ENCODE results near the gene RYR3. TPM values are rescaled to one million over a fixed set of nuclear protein-coding genes. Genes with fewer than 3 reads are reported as not detected.

RYR3 gene
- total RNA-seq, 1 experiment from 2014 or later = not detected

- no TSS peak for BruUV-seq (replicated peaks)
- no peak for DNase-seq (ENCODE audit: unreplicated experiment)
- Mint-ChIP-seq H3K36me3 (ENCODE audit: insufficient read depth, unreplicated experiment) (no peaks in the 10 kb centered on the region), H3K9me3 (ENCODE audit: unreplicated experiment) (peaks cover 12% of the 10 kb centered on the region), H3K27me3 (ENCODE audit: insufficient read depth, unreplicated experiment) (peaks cover 25% of the 10 kb centered on the region), H3K4me1 (ENCODE audit: insufficient read depth, unreplicated experiment) (no peaks in the 10 kb centered on the region), H3K27ac (ENCODE audit: low read depth, unreplicated experiment) (no peak overlapping the region), H3K4me3 (ENCODE audit: unreplicated experiment) (no peak overlapping the region)
- ChIA-PET CTCF (interaction anchor here (0.6 to 1.5 kb wide), 4 partner anchors 8 to 163 kb away, joined by 3 to 7 read pairs (median 4); no protein-coding TSS in a partner anchor), POLR2A (no interaction called here)
- no peak for TF ChIP-seq CTCF (IDR thresholded peaks at IDR 0.05; ENCODE audit: unreplicated experiment)
- intact Hi-C loops (cut with micrococcal nuclease) = no loop called here
Measured at GRCh38 chr15:33757516-33758232, 446.9 kb downstream of the RYR3 start.

GRCh38 chr15:33766389-33766788 is 455.6 kb downstream of the RYR3 start:
- H3K4me3 Mint-ChIP-seq (ENCODE audit: unreplicated experiment) = no peak overlapping the region
- H3K27ac Mint-ChIP-seq (ENCODE audit: low read depth, unreplicated experiment) = no peak overlapping the region
- no peaks in the 10 kb centered on the region for H3K36me3 Mint-ChIP-seq (ENCODE audit: insufficient read depth, unreplicated experiment)
- CTCF ChIA-PET = interaction anchor here (0.5 to 1.2 kb wide), 6 partner anchors 9 to 526 kb away, joined by 3 read pairs; no protein-coding TSS in a partner anchor
- POLR2A ChIA-PET = no interaction called here
- no peaks in the 10 kb centered on the region for H3K9me3 Mint-ChIP-seq (ENCODE audit: unreplicated experiment)
- no peaks in the 10 kb centered on the region for H3K27me3 Mint-ChIP-seq (ENCODE audit: insufficient read depth, unreplicated experiment)
- BruUV-seq (replicated peaks) = no TSS peak
- no peaks in the 10 kb centered on the region for H3K4me1 Mint-ChIP-seq (ENCODE audit: insufficient read depth, unreplicated experiment)
- intact Hi-C loops (cut with micrococcal nuclease) = no loop called here
- peak; percentile 5 for DNase-seq (ENCODE audit: unreplicated experiment)
- TF ChIP-seq CTCF (IDR thresholded peaks at IDR 0.05; ENCODE audit: unreplicated experiment) = peak; percentile 15

GRCh38 chr15:33768670-33769190 is 458.0 kb downstream of the RYR3 start:
- POLR2A ChIA-PET = no interaction called here
- TF ChIP-seq CTCF (IDR thresholded peaks at IDR 0.05; ENCODE audit: unreplicated experiment) = no peak
- no TSS peak for BruUV-seq (replicated peaks)
- Mint-ChIP-seq H3K36me3 (ENCODE audit: insufficient read depth, unreplicated experiment) (no peaks in the 10 kb centered on the region), H3K27me3 (ENCODE audit: insufficient read depth, unreplicated experiment) (peaks cover 12% of the 10 kb centered on the region), H3K4me3 (ENCODE audit: unreplicated experiment) (no peak overlapping the region), H3K27ac (ENCODE audit: low read depth, unreplicated experiment) (no peak overlapping the region), H3K4me1 (ENCODE audit: insufficient read depth, unreplicated experiment) (no peaks in the 10 kb centered on the region), H3K9me3 (ENCODE audit: unreplicated experiment) (no peaks in the 10 kb centered on the region)
- no peak for DNase-seq (ENCODE audit: unreplicated experiment)
- CTCF ChIA-PET = interaction anchor here (1.0 kb wide), 1 partner anchor 16 kb away, joined by 4 read pairs; no protein-coding TSS in a partner anchor
- intact Hi-C loops (cut with micrococcal nuclease) = no loop called here

GRCh38 chr15:33773969-33774368 is 463.2 kb downstream of the RYR3 start:
- POLR2A ChIA-PET = no interaction called here
- Mint-ChIP-seq H3K27me3 (ENCODE audit: insufficient read depth, unreplicated experiment) (peaks cover 46% of the 10 kb centered on the region), H3K36me3 (ENCODE audit: insufficient read depth, unreplicated experiment) (no peaks in the 10 kb centered on the region), H3K27ac (ENCODE audit: low read depth, unreplicated experiment) (no peak overlapping the region), H3K4me1 (ENCODE audit: insufficient read depth, unreplicated experiment) (no peaks in the 10 kb centered on the region), H3K4me3 (ENCODE audit: unreplicated experiment) (no peak overlapping the region), H3K9me3 (ENCODE audit: unreplicated experiment) (no peaks in the 10 kb centered on the region)
- intact Hi-C loops (cut with micrococcal nuclease) = no loop called here
- DNase-seq (ENCODE audit: unreplicated experiment) = no peak
- no TSS peak for BruUV-seq (replicated peaks)
- TF ChIP-seq CTCF (IDR thresholded peaks at IDR 0.05; ENCODE audit: unreplicated experiment) = no peak
- CTCF ChIA-PET = interaction anchor here (0.7 to 1.0 kb wide), 2 partner anchors 34 to 292 kb away, joined by 3 to 4 read pairs; no protein-coding TSS in a partner anchor

Measured in MCF 10A (cell line).